A549 (cell line): Measurements from ENCODE around the gene TNF.

Source experiments
- BHLHE40 ChIP-seq: IDR thresholded peaks from 2 replicates; pipeline ENCODE4 v1.6.1; 2012; ENCODE audit warnings: low read depth, low read length, inconsistent platforms
- EP300 ChIP-seq, 2 experiments: fragments of >200 bp; sonication (Bioruptor Twin); formaldehyde crosslinking; IDR thresholded peaks; 2 replicates in 1 of 2; 3 replicates in 1 of 2; pipeline ENCODE4 v1.6.1; 2016 to 2017
- KDM1A ChIP-seq: fragments of 200-600 bp; sonication (generic); IDR thresholded peaks from 2 replicates; pipeline ENCODE4 v1.6.1; 2016; ENCODE audit warnings: low read depth, mild to moderate bottlenecking
- KDM5A ChIP-seq: fragments of 200-600 bp; sonication (generic); IDR thresholded peaks from 2 replicates; pipeline ENCODE4 v1.6.1; 2016; ENCODE audit warnings: antibody characterized with exemption, mild to moderate bottlenecking
- POLR2A ChIP-seq: IDR thresholded peaks from 2 replicates; pipeline ENCODE4 v1.6.1; 2012; ENCODE audit warnings: mild to moderate bottlenecking, low read length
- TF ChIP-seq, protein P1 (sequence below): fragments of >200 bp; sonication (Bioruptor Twin); formaldehyde crosslinking; IDR thresholded peaks from 3 replicates; pipeline ENCODE4 v1.5.1; 2016
- TF ChIP-seq, protein P2 (sequence below): fragments of 200-600 bp; sonication (generic); IDR thresholded peaks from 2 replicates; pipeline ENCODE4 v1.6.1; 2016; ENCODE audit warnings: antibody characterized with exemption, mild to moderate bottlenecking, moderate library complexity
- TF ChIP-seq, protein P3 (sequence below): fragments of 450-650 bp; IDR thresholded peaks from 2 replicates; pipeline ENCODE4 v1.6.1; 2014; ENCODE audit warnings: antibody characterized with exemption

DNA sequence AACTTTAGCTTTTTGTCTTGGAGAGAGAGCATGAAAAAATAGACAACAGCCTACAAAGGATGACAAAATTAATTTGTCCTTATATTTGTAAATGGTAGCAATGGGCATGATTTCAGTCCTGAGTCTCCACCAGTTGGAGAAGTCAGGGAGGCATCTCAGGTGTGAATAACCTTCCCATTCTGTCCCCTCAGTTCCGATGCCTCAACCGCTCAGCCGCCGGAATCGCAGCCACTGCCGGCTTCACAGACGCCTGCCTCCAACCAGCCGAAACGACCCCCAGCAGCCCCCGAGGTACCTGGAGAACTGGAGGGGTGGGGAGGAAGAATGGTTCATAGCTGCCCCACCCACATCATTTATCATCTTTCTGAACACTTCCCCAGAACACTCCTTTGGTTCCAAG lies 48.7 kb downstream of the TNF start:
- TF ChIP-seq, protein P1, sequence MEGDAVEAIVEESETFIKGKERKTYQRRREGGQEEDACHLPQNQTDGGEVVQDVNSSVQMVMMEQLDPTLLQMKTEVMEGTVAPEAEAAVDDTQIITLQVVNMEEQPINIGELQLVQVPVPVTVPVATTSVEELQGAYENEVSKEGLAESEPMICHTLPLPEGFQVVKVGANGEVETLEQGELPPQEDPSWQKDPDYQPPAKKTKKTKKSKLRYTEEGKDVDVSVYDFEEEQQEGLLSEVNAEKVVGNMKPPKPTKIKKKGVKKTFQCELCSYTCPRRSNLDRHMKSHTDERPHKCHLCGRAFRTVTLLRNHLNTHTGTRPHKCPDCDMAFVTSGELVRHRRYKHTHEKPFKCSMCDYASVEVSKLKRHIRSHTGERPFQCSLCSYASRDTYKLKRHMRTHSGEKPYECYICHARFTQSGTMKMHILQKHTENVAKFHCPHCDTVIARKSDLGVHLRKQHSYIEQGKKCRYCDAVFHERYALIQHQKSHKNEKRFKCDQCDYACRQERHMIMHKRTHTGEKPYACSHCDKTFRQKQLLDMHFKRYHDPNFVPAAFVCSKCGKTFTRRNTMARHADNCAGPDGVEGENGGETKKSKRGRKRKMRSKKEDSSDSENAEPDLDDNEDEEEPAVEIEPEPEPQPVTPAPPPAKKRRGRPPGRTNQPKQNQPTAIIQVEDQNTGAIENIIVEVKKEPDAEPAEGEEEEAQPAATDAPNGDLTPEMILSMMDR = no peak
- TF ChIP-seq POLR2A (no peak), KDM5A (no peak), BHLHE40 (no peak), KDM1A (no peak), EP300 (IDR thresholded peaks at IDR 0.05) (no peak)
- TF ChIP-seq, protein P2, sequence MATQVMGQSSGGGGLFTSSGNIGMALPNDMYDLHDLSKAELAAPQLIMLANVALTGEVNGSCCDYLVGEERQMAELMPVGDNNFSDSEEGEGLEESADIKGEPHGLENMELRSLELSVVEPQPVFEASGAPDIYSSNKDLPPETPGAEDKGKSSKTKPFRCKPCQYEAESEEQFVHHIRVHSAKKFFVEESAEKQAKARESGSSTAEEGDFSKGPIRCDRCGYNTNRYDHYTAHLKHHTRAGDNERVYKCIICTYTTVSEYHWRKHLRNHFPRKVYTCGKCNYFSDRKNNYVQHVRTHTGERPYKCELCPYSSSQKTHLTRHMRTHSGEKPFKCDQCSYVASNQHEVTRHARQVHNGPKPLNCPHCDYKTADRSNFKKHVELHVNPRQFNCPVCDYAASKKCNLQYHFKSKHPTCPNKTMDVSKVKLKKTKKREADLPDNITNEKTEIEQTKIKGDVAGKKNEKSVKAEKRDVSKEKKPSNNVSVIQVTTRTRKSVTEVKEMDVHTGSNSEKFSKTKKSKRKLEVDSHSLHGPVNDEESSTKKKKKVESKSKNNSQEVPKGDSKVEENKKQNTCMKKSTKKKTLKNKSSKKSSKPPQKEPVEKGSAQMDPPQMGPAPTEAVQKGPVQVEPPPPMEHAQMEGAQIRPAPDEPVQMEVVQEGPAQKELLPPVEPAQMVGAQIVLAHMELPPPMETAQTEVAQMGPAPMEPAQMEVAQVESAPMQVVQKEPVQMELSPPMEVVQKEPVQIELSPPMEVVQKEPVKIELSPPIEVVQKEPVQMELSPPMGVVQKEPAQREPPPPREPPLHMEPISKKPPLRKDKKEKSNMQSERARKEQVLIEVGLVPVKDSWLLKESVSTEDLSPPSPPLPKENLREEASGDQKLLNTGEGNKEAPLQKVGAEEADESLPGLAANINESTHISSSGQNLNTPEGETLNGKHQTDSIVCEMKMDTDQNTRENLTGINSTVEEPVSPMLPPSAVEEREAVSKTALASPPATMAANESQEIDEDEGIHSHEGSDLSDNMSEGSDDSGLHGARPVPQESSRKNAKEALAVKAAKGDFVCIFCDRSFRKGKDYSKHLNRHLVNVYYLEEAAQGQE = no peak
- TF ChIP-seq, protein P3, sequence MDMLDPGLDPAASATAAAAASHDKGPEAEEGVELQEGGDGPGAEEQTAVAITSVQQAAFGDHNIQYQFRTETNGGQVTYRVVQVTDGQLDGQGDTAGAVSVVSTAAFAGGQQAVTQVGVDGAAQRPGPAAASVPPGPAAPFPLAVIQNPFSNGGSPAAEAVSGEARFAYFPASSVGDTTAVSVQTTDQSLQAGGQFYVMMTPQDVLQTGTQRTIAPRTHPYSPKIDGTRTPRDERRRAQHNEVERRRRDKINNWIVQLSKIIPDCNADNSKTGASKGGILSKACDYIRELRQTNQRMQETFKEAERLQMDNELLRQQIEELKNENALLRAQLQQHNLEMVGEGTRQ = no peak
